ENCODE results near the gene RLIM. TPM values are rescaled to one million over a fixed set of nuclear protein-coding genes. Genes with fewer than 3 reads are reported as not detected.

Gene RLIM, protein sequence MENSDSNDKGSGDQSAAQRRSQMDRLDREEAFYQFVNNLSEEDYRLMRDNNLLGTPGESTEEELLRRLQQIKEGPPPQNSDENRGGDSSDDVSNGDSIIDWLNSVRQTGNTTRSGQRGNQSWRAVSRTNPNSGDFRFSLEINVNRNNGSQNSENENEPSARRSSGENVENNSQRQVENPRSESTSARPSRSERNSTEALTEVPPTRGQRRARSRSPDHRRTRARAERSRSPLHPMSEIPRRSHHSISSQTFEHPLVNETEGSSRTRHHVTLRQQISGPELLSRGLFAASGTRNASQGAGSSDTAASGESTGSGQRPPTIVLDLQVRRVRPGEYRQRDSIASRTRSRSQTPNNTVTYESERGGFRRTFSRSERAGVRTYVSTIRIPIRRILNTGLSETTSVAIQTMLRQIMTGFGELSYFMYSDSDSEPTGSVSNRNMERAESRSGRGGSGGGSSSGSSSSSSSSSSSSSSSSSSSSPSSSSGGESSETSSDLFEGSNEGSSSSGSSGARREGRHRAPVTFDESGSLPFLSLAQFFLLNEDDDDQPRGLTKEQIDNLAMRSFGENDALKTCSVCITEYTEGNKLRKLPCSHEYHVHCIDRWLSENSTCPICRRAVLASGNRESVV
- 10 to 100 TPM; 32.8 to 34.8 TPM for total RNA-seq

DNA sequence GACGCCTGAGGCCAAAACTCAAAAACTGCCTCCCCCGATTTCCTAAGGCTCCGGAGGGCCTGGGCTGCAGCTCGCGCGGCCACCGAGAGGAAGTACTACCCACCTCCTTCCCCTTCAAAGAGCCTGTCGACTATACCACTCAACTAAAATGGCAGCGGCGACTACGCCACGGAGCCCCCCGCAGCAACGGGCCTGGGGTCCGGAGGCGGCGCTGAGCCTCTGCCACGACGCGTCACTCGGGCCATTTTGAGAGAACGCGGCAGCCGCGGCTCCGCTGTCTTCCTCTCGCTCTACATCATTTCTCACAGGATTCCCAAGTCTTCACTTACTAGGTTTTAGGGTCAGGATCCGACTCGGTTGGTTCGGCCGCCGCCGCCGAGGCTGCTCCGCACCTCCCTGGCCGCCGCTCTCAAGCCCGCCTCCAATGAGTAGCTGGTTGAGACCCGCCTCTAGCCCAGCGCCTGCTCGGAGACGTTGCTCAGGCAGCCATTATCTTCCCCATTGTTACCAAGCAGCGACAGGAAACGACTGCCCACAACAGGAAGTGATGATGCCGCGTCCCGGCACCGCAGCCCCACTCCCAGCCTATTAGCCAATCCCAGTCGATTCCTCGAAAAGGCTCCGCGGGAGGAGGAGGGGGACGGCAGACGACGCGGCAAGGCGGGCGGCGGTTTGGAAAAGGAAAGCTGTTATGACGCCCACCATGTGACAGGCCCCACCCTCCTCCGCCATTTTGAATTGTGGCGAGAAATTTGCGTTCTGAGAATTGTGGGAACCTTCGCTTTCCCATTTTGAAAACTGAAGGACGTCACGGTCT is at the start of gene RLIM:
TSS of gene RLIM (minus strand) at position 532 of the 817 bp plus-strand sequence. CDS start 18,647 bp downstream, outside the sequence.

Other genes starting within 250 kb of the RLIM start
- gene SLC16A2, start 193.1 kb downstream of the RLIM start, total RNA-seq, result not detected

Measured in activated naive CD4-positive, alpha-beta T cell treated with anti-CD3 and anti-CD28 coated beads, Interleukin-2, amount 10 ng/mL, durations not matched to agents 5 hours and 36 hours (primary cell).